Renal cortical epithelial cell (primary cell): ENCODE results near the gene ABCD3. TPM values are rescaled to one million over a fixed set of nuclear protein-coding genes. Genes with fewer than 3 reads are reported as not detected.

ENCODE experiments used
- DNase-seq: peaks from one replicate; pipeline ENCODE4 v3.0.0-alpha.2; 2011; ENCODE audit warnings: low read depth
- total RNA-seq: library from RNA; depleted of rRNA; stranded (reverse); fragments of >200 nt; gene quantifications from 2 replicates; pipeline ENCODE4 v1.2.3, GENCODE V29; 2014

ABCD3 gene
- total RNA-seq, 1 donor from 2014 or later: 77.2 TPM

DNA sequence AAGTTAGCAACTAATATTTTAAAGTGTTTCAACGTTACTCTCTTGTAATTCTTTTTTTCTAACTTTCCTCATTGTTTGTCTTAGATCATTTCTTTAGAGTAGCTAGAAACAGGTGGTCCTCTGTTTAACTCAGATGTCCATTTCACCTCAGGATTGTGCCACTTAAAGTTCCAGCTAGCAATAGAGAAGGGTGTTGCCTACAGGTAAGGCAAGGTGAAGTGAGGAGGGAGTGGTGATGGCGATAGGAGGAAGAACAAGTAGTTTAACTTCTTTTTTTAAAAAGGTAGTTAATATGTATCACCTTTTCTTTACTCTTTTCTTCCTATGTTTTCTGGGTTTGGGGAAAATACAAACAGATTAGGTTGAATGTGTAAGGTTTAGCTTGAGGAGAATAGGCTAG, 44.4 kb downstream of the ABCD3 start:
- no peak for DNase-seq

GRCh38 chr1:94463056-94463764, 45.0 kb downstream of the ABCD3 start:
- DNase-seq: no peak

DNA sequence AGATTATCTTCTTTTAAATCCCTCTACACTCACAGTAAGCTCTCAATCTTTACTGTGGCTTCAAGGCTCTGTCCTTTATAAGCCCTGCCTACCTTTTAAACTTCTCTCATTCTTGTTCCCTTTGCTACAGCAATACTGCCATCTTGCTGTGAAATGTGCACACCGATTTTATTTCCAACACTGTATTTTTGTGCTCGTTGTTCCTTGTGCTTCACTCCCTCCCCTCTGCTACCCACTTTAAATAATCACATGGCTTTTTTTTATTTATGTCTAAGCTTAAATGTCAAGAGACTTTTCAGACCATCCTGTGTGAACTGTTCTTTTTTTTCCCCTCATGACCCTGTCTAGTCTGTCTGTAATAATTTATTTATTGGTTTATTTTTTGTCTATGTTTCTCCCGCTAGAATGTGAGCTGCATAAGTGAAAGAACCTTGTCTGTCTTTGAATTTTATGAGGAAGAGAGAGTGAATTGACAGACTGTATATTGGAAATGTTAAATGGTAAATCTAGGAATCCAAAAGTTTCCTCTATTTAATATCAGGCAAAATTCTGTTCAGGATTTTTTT, 45.7 kb downstream of the ABCD3 start:
- DNase-seq: peak; percentile 76

DNA sequence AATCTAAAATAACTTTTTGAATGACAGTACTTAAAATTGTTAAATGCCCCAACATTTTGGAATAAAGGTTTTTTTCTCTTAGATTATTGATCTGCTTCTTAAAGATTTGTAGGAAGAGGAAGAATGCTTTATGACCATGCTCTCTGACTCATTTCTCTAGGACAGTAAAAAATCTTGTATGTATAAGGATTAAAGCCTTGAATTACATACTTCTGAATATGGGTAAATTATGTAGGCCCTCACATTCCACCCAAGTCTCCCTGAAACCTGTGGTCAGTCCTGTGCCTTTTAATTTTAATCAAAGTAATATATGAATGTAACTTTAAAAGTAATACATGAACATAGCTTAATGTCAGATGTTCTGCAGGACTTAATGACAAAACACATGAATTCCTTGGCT, 50.5 kb downstream of the ABCD3 start:
- no peak for DNase-seq

- no peak for DNase-seq
These were observed 53.1 kb downstream of the ABCD3 start for GRCh38 chr1:94471271-94471670.

DNA sequence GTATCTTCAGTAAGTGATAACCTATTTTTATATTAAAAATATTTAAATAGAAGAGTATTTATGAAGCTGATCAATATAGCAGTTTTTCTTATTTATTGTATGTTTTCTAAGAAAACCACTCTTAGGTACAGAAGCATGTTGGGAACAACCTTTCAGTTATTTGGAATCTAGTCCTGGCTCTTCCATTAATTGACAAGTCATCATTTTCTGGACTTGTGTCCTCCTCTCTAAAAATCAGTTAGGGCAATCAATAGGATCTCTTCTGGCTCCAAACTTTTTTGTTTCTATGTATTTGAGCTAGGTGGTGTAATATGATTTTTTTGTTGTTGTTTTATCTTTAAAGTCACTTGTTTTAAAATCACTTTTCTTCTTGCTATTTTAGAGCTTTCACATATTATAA, 57.0 kb downstream of the ABCD3 start:
- DNase-seq: no peak

- no peak for DNase-seq
These were observed 61.5 kb downstream of the ABCD3 start for GRCh38 chr1:94479682-94480081.

GRCh38 chr1:94481473-94481933, 63.3 kb downstream of the ABCD3 start:
- peak; percentile 85 for DNase-seq

DNA sequence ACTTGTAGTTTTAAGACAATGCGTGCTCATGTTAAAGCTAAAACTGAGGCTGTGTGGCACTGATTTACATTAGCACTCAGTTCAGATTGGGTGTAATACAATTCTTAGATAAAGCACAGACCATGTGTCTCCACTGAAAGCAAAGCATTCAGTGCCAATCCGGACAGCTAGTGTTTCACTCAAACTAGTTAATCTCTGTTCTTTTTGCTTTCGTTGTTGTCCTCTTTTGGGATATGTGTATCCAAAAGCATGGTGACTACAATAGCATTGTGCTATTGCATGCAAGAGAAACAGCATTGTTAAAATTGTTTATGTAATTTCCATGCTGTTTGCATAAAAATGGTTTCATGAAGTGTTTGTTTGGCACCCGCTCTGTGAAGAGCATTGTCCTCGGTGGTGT, 68.8 kb downstream of the ABCD3 start:
- no peak for DNase-seq

- no peak for DNase-seq
These were observed 72.4 kb downstream of the ABCD3 start for GRCh38 chr1:94490556-94490955.

DNA sequence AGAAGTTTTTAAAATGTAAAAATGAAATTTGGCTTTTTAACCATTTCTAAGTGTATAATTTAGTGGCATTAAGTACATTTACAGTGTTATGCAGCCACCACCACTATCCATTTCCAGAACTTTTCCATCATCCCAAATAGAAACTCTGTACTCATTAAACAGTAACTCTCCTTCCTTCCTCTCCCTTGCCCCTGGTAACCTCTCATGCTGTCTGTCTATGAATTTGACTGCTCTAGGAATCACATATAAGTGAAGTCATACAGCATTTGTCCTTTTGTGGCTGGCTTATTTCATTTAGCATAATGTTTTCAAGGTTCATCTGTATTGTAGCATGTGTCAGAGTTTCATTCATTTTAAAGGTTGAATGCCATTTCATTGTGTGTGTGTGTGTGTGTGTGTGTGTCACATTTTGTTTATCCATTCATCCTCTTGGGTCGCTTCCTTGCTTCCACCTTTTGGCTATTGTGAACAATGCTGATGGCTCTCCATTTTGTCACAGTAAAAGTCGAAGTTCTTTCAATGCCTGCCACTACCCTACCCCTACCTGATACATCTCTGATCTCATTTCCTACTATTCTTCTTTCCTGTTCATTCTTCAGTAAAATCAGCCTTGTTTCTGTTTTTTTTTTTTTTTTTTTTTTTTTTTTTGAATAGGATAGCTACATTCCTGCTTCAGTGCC, 78.0 kb downstream of the ABCD3 start:
- DNase-seq: no peak

DNA sequence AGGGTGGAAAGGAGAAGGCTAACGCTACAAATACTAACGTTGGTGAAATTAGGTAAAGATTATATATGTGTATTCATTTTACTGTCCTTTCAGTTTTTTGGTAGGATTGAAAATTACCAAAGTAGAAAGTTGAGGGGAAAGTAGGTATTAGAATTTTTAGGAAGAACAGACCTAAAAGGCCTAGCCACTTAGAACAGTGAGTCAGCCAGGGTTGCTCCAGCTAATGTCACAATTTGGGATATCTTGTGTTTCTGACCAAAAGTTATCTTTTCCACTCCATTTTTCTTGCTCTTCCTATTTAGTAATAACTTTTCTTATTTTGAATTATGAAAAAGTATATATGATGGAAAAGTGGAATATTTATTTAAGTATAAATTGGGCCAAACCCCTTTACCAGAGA, 83.2 kb downstream of the ABCD3 start:
- DNase-seq: no peak

GRCh38 chr1:94501935-94502334, 83.7 kb downstream of the ABCD3 start:
- no peak for DNase-seq

- no peak for DNase-seq
These were observed 85.0 kb downstream of the ABCD3 start for GRCh38 chr1:94503153-94503552.

GRCh38 chr1:94504601-94505000, 86.4 kb downstream of the ABCD3 start:
- DNase-seq: no peak

DNA sequence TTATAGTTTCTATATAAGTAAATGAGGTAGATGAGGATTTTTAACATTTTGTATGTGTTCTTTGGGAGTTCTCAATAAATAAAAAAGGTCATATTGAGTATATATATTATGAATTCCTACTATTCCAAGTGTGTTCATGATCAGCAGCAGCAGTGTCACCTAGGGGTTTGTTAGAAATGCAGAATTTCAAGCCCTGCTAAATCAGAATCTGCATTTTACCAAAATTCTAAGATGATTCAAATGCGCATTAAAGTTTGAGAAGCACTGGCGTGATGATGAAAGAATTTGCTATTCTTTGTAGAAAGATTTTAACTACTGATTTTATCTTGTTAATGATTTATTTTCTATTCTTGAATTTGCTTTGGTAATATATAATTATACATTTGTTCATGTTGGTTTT, 94.6 kb downstream of the ABCD3 start:
- no peak for DNase-seq

DNA sequence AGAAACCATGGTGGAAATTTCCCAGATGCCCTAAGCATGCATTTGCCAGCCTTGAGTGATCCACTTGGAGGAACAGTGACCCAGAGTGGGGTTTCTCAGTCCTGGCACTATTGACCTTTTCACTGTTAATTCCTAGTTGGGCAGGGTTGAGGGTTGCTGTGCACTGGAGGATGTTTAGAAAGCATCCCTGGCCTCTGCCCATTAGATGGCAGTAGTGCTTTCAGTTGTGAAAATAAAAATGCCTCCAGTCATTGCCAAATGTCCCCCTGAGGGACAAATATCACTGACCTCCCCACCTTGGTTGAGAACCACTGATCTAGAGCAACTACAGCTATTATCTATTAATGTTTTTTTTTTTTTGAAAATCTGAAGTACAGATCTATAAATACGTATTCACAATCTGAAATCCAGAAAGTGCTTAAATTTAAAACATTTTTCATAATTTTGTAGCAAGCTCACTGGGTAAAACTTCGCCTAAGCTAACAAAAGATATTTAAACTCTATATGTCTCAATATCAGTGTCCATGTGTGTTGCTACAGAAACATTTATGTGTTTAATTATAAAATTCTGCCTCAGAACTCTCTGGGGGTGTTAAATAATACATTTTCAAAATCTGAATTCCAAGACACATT, 96.0 kb downstream of the ABCD3 start:
- peak; percentile 46 for DNase-seq

DNA sequence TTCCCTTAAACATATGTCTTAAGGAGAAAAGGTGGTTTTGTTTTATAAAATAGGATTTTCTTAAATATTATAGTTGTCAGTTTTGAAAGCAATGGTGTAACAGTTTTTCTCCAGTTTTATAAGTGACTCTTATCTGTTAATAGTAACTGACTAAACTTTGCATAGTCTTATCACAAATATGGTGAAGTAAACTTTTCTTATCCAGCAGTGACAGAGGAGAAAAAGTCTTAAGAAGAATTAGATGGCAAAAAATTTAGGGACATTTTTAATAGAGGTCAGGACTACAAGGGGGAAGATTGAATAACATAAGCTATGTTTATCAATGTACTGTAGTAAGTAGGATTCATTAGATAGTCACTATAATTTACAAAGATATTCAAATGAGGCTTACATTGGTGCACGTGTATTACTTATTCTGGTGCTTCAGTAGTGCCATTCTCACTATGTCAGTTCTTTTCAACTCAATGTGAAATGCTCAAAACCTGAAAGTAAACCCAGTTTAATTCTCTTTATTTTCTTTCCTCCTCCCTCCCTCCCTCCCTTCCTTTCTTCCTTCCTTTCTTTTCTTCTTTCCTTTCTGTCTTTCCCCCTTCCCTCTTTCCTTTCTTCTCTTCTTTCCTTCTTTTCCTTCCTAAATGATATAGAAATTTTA, 97.2 kb downstream of the ABCD3 start:
- no peak for DNase-seq

DNA sequence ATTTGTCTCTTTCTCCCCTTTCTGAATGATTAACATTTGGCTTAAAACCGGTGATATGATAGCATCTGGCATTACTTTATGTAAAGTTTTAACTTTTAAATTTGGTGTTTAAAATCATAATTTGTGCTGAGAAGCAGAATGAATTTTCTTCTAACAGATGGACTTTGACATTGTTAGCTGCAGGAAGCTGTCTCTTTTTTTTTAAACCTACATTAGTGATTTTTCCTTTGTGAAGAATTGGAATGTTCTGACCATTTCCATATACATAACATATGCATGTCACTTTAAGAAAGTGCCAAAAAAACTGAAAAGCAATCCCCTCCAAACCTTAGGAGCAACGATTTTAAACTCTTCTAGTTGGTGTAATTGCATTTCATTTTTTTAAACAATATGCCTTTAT, 101.2 kb downstream of the ABCD3 start:
- no peak for DNase-seq

DNA sequence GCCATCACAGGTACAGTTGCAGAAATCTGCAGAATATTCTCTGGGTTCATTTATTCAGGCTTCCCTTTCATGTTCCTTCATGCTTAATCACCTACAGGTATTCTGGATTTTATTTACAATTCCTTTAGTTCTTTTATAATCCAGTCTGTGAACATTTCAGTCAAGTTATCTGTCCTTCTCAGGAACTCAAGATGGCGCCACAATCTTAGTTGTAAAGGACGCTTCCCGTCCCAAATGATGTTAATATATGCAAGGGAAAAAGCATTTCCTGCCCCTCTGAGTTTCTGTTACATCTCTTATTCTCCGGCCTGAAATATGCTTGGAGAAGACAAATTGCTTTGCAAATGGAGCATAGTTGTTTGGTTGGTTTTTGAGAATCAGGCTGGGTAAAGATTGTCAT, 104.1 kb downstream of the ABCD3 start:
- peak; percentile 57 for DNase-seq

DNA sequence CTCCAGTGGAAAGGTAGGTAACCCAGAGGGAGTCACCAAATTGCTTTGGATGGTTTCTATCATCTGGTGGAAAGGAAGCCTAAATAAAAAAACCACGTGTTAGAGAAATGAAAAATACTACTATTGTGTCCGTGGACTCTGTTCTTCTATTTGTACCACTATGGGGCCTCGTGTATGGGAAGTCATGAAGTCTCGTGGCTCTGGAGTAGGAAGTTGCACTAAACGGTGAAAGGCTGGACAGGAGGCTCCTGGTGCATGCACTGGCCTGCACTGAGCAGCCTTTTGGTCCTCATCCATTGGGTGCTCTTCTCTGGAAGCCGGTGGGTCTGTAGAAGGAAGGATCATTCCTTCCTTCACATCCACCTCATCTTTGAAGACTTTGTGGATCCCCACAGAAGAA, 106.3 kb downstream of the ABCD3 start:
- DNase-seq: no peak
